PC-9 (cell line): Measurements from ENCODE around the gene CYB561. TPM values are rescaled to one million over a fixed set of nuclear protein-coding genes. Genes with fewer than 3 reads are reported as not detected.
A peak's percentile ranks its signal among the peaks of the same experiment; 100 is the strongest.

Experiments
- BruUV-seq: library from RNA; stranded (reverse); fragments of 400-500 nt; replicated peaks from 2 replicates; lab custom pipeline; 2021; lab: Mats Ljungman, UMichigan
- CTCF ChIA-PET: fragments of 300-600 bp; sonication (Branson Sonifier 250); formaldehyde crosslinking; loops from one replicate; lab custom pipeline; 2022; ENCODE audit warnings: antibody characterized with exemption; lab: Charles Lee
- POLR2A ChIA-PET: fragments of 300-600 bp; sonication (Branson Sonifier 250); formaldehyde crosslinking; loops from one replicate; lab custom pipeline; 2022; ENCODE audit warnings: antibody characterized with exemption; ENCODE audit not compliant: unreplicated experiment; lab: Charles Lee
- DNase-seq, 2 experiments: peaks; one replicate each; pipeline versions ENCODE4 v3.0.0 to v3.0.0-alpha.2; 2015 to 2022; ENCODE audit warnings: mixed read lengths in 1 of 2
- H2AFZ ChIP-seq: fragments of 200-600 bp; sonication (generic); 2 replicates; pipeline ENCODE4 v1.8.1; 2017; ENCODE audit warnings: antibody characterized with exemption
- H3F3A ChIP-seq: fragments of 200-600 bp; sonication (generic); 2 replicates; pipeline ENCODE4 v1.8.1; 2017; ENCODE audit warnings: antibody characterized with exemption, mild to moderate bottlenecking, low read depth; ENCODE audit not compliant: insufficient read depth
- H3K27ac ChIP-seq: fragments of 200-600 bp; sonication (generic); 2 replicates; pipeline ENCODE4 v1.6.1; 2016; ENCODE audit warnings: mixed run types
- H3K27me3 ChIP-seq: fragments of 200-600 bp; sonication (generic); 2 replicates; pipeline ENCODE4 v1.6.1; 2016; ENCODE audit warnings: low read depth, mixed run types; ENCODE audit not compliant: insufficient read depth
- H3K36me3 ChIP-seq: fragments of 200-600 bp; sonication (generic); 2 replicates; pipeline ENCODE4 v1.6.1; 2016; ENCODE audit warnings: low read depth, mixed run types
- H3K4me1 ChIP-seq: fragments of 200-600 bp; sonication (generic); replicated peaks from 2 replicates; pipeline ENCODE4 v1.6.1; 2016; ENCODE audit warnings: mixed run types; ENCODE audit not compliant: insufficient read depth
- H3K4me2 ChIP-seq: fragments of 200-600 bp; sonication (generic); 2 replicates; pipeline ENCODE4 v1.6.1; 2017; ENCODE audit warnings: mixed run types
- H3K4me3 ChIP-seq: fragments of 200-600 bp; sonication (generic); 2 replicates; pipeline ENCODE4 v1.6.1; 2016; ENCODE audit warnings: mixed run types
- H3K79me2 ChIP-seq: fragments of 200-600 bp; sonication (generic); 2 replicates; pipeline ENCODE4 v1.6.1; 2017; ENCODE audit warnings: low read depth, mixed run types
- H3K9me2 ChIP-seq: fragments of 200-600 bp; sonication (generic); 2 replicates; pipeline ENCODE4 v1.8.1; 2017; ENCODE audit warnings: mild to moderate bottlenecking; ENCODE audit not compliant: insufficient read depth
- H3K9me3 ChIP-seq: fragments of 200-600 bp; sonication (generic); 2 replicates; pipeline ENCODE4 v1.8.1; 2016; ENCODE audit warnings: low read depth; ENCODE audit not compliant: insufficient read depth
- H4K20me1 ChIP-seq: fragments of 200-600 bp; sonication (generic); 2 replicates; pipeline ENCODE4 v1.8.1; 2017; ENCODE audit not compliant: insufficient read depth
- EZH2 ChIP-seq: fragments of 200-600 bp; sonication (generic); IDR thresholded peaks from 2 replicates; pipeline ENCODE4 v1.8.0; 2017; ENCODE audit warnings: antibody characterized with exemption, low read depth
- intact Hi-C: fragments of 100-400 bp; cut with micrococcal nuclease; formaldehyde crosslinking; loops from one replicate; pipeline ENCODE4 v1.10.0; 2022; ENCODE audit not compliant: unreplicated experiment
- total RNA-seq: library from RNA; stranded (reverse); gene quantifications from 2 replicates; pipeline ENCODE4 v1.2.3, GENCODE V29; 2021
- TF ChIP-seq, protein P1 (sequence below): fragments of 200-600 bp; sonication (generic); conservative IDR thresholded peaks from 2 replicates; pipeline ENCODE4 v1.6.1; 2017; ENCODE audit warnings: mixed run types, antibody characterized with exemption, mild to moderate bottlenecking, moderate library complexity

The CYB561 gene
- total RNA-seq, 1 experiment from 2014 or later, result 71.6 TPM

DNA sequence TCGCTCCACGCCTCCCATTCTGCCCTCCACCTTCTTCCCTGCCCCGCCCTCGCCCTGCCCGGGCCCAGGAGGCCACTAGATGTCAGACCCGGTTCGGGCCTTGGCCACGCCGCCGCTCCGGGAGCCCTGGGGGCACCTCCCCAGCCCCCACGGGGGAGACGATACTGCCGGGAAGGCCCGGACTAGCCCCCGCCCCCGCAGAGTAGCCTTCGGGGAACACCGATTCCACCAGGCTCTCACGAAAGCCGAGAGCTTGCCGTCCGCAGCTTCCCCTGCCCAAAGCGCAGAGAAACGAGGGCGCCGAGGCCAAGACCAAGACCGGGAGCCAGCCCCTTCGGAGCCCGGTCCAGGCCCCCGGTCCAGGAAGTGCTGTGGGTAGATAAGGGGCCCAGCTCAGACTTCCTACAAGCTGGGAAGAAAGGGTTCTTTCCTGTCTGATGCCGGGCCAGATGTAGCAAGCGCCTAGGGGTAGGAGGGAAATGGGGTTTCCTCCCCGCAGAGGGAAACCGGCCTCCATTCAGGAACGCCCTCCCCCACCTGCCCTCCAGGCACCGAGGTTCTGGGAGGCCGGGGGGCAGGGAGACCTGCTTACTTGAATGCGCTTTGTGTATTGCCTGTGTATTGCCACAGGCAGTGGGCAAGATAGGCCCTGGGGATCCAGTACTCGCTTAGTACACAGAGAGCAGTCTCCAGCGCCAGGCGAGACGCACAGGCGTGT lies 806 bp upstream of the CYB561 start:
- DNase-seq, result peak; percentile 66 to 85
- intact Hi-C loops, result loop anchor here (2.0 to 5.0 kb wide), 3 partner anchors 14 to 105 kb away; partner anchors contain the start of gene DCAF7
- Histone ChIP-seq H4K20me1 (peaks cover 9% of the 10 kb centered on the region; the same call in 1 of the 2 replicates), H3K4me3 (peak overlapping the region; percentile 67), H3F3A (peaks cover 10% of the 10 kb centered on the region; the same call in 1 of the 2 replicates), H2AFZ (peak overlapping the region; percentile 73), H3K9me3 (no peaks in the 10 kb centered on the region), H3K36me3 (no peaks in the 10 kb centered on the region), H3K27ac (peak overlapping the region; percentile 94), H3K79me2 (peaks cover 34% of the 10 kb centered on the region), H3K4me2 (peak overlapping the region; percentile 89), H3K4me1 (peaks cover 21% of the 10 kb centered on the region), H3K27me3 (no peaks in the 10 kb centered on the region), H3K9me2 (no peaks in the 10 kb centered on the region)
- POLR2A ChIA-PET, result interaction anchor here (1.3 kb wide), 1 partner anchor 12 kb away, joined by 7 read pairs; no protein-coding TSS in a partner anchor
- BruUV-seq, result TSS peak; percentile 75
- TF ChIP-seq EZH2, result no peak
- TF ChIP-seq, protein P1, sequence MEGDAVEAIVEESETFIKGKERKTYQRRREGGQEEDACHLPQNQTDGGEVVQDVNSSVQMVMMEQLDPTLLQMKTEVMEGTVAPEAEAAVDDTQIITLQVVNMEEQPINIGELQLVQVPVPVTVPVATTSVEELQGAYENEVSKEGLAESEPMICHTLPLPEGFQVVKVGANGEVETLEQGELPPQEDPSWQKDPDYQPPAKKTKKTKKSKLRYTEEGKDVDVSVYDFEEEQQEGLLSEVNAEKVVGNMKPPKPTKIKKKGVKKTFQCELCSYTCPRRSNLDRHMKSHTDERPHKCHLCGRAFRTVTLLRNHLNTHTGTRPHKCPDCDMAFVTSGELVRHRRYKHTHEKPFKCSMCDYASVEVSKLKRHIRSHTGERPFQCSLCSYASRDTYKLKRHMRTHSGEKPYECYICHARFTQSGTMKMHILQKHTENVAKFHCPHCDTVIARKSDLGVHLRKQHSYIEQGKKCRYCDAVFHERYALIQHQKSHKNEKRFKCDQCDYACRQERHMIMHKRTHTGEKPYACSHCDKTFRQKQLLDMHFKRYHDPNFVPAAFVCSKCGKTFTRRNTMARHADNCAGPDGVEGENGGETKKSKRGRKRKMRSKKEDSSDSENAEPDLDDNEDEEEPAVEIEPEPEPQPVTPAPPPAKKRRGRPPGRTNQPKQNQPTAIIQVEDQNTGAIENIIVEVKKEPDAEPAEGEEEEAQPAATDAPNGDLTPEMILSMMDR, result no peak
- CTCF ChIA-PET, result interaction anchor here (1.3 kb wide), 1 partner anchor 32 kb away, joined by 6 read pairs; no protein-coding TSS in a partner anchor

DNA sequence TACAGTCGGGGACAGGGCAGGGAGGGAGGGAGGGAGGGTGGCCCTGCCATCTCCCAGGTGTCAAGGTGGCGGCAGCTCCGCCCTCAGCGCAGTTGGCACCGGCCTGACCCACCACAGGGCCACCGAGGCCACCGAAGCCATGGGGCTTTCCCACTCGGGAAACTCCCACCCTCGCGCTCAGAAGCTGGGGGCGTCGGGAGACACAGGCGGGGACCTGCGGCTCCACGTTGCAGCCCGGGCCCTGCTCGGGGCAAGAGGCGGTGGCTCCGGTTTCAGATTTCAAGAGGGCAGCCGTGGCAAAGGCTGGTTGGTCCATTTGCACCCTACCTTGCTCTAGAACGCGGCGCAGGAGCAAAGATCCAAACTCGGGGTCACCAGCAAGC lies 544 bp downstream of the CYB561 start:
- BruUV-seq, result no TSS peak
- H3K9me3 ChIP-seq, result no peaks in the 10 kb centered on the region
- H3K27ac ChIP-seq, result peak overlapping the region; percentile 94
- H3F3A ChIP-seq, result peaks cover 11% of the 10 kb centered on the region; the same call in 1 of the 2 replicates
- peaks cover 44% of the 10 kb centered on the region for H3K79me2 ChIP-seq
- H3K4me1 ChIP-seq, result peaks cover 21% of the 10 kb centered on the region
- H4K20me1 ChIP-seq, result peaks cover 11% of the 10 kb centered on the region; the same call in 1 of the 2 replicates
- peak; percentile 62 to 70 for DNase-seq
- intact Hi-C loops, result loop anchor here (5.0 kb wide), 1 partner anchor 107 kb away; the partner anchor contains the start of gene DCAF7
- ChIA-PET POLR2A (interaction anchor here (0.5 kb wide), 1 partner anchor 143 kb away, joined by 7 read pairs; no protein-coding TSS in a partner anchor), CTCF (interaction anchor here (1.1 kb wide), 1 partner anchor 16 kb away, joined by 3 read pairs; no protein-coding TSS in a partner anchor)
- H3K36me3 ChIP-seq, result no peaks in the 10 kb centered on the region
- H3K4me3 ChIP-seq, result peak overlapping the region; percentile 67
- H3K9me2 ChIP-seq, result no peaks in the 10 kb centered on the region
- TF ChIP-seq, protein P1, result no peak; the same call in 1 of the 2 replicates
- no peak for TF ChIP-seq EZH2
- no peaks in the 10 kb centered on the region for H3K27me3 ChIP-seq
- peak overlapping the region; percentile 87 for H2AFZ ChIP-seq
- H3K4me2 ChIP-seq, result peak overlapping the region; percentile 89

DNA sequence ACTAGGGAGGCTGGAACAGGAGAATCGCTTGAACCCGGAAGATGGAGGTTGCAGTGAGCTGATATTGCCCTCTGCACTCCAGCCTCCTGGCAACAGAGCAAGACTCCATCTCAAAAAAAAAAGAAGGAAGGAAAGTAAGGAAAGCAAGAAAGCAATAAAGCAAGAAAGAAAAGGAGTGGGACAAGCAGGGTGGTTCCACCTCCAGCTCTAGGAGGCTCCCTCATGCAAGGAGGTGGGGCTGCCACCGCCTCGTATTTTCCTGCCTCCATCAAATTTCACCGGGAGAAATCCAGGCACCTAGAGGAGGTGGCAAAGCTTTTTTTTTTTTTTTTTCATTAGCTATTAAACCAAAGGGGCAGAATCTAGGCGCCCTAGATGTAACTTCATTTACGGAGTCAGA lies 1.0 kb downstream of the CYB561 start:
- Histone ChIP-seq H4K20me1 (peaks cover 11% of the 10 kb centered on the region; the same call in 1 of the 2 replicates), H3K27me3 (no peaks in the 10 kb centered on the region), H3K27ac (peak overlapping the region; percentile 94), H3K4me3 (peak overlapping the region; percentile 67), H3K4me2 (peak overlapping the region; percentile 89), H3F3A (peaks cover 16% of the 10 kb centered on the region; the same call in 1 of the 2 replicates), H3K79me2 (peaks cover 49% of the 10 kb centered on the region), H2AFZ (peak overlapping the region; percentile 87; the same call in 1 of the 2 replicates), H3K9me2 (no peaks in the 10 kb centered on the region), H3K36me3 (no peaks in the 10 kb centered on the region), H3K9me3 (no peaks in the 10 kb centered on the region), H3K4me1 (peaks cover 21% of the 10 kb centered on the region)
- ChIA-PET CTCF (interaction anchor here (0.9 to 1.1 kb wide), 2 partner anchors 16 to 34 kb away, joined by 3 to 4 read pairs; no protein-coding TSS in a partner anchor), POLR2A (interaction anchor here (0.5 to 0.6 kb wide), 2 partner anchors 143 to 730 kb away, joined by 6 to 7 read pairs; no protein-coding TSS in a partner anchor)
- TF ChIP-seq, protein P1, result no peak
- TF ChIP-seq EZH2, result no peak
- BruUV-seq, result TSS peak; percentile 56
- DNase-seq, result no peak
- intact Hi-C loops, result loop anchor here (5.0 kb wide), 1 partner anchor 107 kb away; the partner anchor contains the start of gene DCAF7
